ENCODE measurements around the gene CNEP1R1.

CNEP1R1 gene

GRCh38 chr16:50086176-50086575 is 61.2 kb downstream of the CNEP1R1 start:
- Histone ChIP-seq H3K4me3 (ENCODE audit: low read depth in 1 of 2, low read length in 2 of 2) (no peak overlapping the region), H3K36me3 (ENCODE audit: insufficient read depth, low read length) (peaks cover 35% of the 10 kb centered on the region), H3K9me3 (ENCODE audit: low read length) (no peaks in the 10 kb centered on the region), H3K27me3 (ENCODE audit: control insufficient read depth in 1 of 2, insufficient read depth in 2 of 2, low read length in 2 of 2) (no peaks in the 10 kb centered on the region), H3K27ac (ENCODE audit: low read depth, low read length) (no peak overlapping the region), H3K9ac (ENCODE audit: low read length) (no peak overlapping the region), H3K4me1 (ENCODE audit: insufficient read depth, low read length) (no peaks in the 10 kb centered on the region)
